Lower leg skin (tissue), 3 donors: ENCODE measurements around the gene STX1B.

ENCODE experiments used
- POLR2A ChIP-seq, 2 donors: fragments of 450-650 bp; IDR thresholded peaks; one replicate each; pipeline ENCODE4 v1.6.1; 2016 to 2017; ENCODE audit warnings: antibody characterized with exemption in 2 of 2, mild to moderate bottlenecking in 1 of 2, moderate library complexity in 1 of 2
- TF ChIP-seq, protein P1 (sequence below), 3 donors: fragments of 450-650 bp; IDR thresholded peaks; one replicate each; pipeline ENCODE4 v1.5.1; 2016; ENCODE audit warnings: antibody characterized with exemption in 3 of 3, mild to moderate bottlenecking in 3 of 3, moderate library complexity in 2 of 3

DNA sequence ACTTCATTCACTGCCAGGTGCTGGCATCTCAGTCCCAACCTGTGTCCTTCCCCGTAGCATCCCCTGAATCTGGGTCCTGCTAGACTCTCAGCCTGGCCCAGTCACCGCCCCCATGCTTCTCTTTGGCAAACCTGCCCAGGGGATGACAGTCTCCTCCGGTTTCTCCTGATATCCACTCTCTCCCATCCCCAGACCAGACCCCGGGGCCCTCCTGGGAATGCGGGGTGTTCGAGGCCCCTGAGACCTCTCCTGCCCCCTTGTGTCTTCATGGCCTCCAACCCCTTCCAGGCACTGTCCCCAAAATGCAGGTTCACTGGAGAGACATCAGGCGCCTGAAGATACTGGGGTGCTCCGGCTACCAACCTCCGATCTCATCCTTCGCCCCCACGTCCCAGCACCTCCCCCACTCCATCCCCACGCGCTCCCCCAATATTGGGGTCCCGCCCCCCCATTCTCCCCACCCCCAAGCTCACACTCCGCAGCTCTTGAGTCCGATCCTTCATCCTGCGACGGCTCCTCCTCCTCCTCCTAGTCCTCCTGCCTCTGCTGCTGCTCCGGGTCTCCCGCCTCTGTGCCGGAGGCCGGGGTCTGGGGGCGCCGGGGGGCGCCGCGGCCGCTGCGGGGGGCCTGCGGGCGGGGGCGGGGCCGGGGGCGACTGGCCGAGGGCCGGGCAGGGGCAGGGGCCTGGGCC lies 399 bp downstream of the STX1B start:
- TF ChIP-seq, protein P1, sequence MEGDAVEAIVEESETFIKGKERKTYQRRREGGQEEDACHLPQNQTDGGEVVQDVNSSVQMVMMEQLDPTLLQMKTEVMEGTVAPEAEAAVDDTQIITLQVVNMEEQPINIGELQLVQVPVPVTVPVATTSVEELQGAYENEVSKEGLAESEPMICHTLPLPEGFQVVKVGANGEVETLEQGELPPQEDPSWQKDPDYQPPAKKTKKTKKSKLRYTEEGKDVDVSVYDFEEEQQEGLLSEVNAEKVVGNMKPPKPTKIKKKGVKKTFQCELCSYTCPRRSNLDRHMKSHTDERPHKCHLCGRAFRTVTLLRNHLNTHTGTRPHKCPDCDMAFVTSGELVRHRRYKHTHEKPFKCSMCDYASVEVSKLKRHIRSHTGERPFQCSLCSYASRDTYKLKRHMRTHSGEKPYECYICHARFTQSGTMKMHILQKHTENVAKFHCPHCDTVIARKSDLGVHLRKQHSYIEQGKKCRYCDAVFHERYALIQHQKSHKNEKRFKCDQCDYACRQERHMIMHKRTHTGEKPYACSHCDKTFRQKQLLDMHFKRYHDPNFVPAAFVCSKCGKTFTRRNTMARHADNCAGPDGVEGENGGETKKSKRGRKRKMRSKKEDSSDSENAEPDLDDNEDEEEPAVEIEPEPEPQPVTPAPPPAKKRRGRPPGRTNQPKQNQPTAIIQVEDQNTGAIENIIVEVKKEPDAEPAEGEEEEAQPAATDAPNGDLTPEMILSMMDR (IDR thresholded peaks at IDR 0.05), result no peak
- no peak for TF ChIP-seq POLR2A (IDR thresholded peaks at IDR 0.05)
